Smooth muscle cell (in vitro differentiated cells): Measurements from ENCODE around the gene PAQR4. TPM values are rescaled to one million over a fixed set of nuclear protein-coding genes. Genes with fewer than 3 reads are reported as not detected.
"Not testable (repeated sequence)": the region's sequence is repeated elsewhere in the genome, so short reads cannot be mapped to it uniquely, and the experiment has no call there.

Experiments used
- DNase-seq: peaks from one replicate; lab custom pipeline; 2025; ENCODE audit not compliant: unreplicated experiment; lab: John Stamatoyannopoulos, UW
- H2AFZ ChIP-seq: fragments of 200-600 bp; sonication (generic); 2 replicates; pipeline ENCODE4 v1.6.0; 2016; ENCODE audit warnings: antibody characterized with exemption, low read depth, mild to moderate bottlenecking
- H3F3A ChIP-seq: fragments of 200-600 bp; sonication (generic); 2 replicates; pipeline ENCODE4 v1.6.0; 2017; ENCODE audit warnings: antibody characterized with exemption, low read depth
- H3K27ac ChIP-seq: fragments of 200-600 bp; sonication (generic); 2 replicates; pipeline ENCODE4 v1.5.1; 2016; ENCODE audit warnings: low read depth, mild to moderate bottlenecking
- H3K27me3 ChIP-seq: fragments of 200-600 bp; sonication (generic); 2 replicates; pipeline ENCODE4 v1.6.1; 2016; ENCODE audit warnings: low read depth, mild to moderate bottlenecking
- H3K36me3 ChIP-seq: fragments of 200-600 bp; sonication (generic); 2 replicates; pipeline ENCODE4 v1.5.1; 2016; ENCODE audit warnings: low read depth
- H3K4me1 ChIP-seq: fragments of 200-600 bp; sonication (generic); 2 replicates; pipeline ENCODE4 v1.5.1; 2016; ENCODE audit warnings: low read depth
- H3K4me2 ChIP-seq: fragments of 200-600 bp; sonication (generic); 2 replicates; pipeline ENCODE4 v1.6.0; 2016; ENCODE audit warnings: mild to moderate bottlenecking
- H3K4me3 ChIP-seq: fragments of 200-600 bp; sonication (generic); 2 replicates; pipeline ENCODE4 v1.5.1; 2016; ENCODE audit warnings: mild to moderate bottlenecking
- H3K79me2 ChIP-seq: fragments of 200-600 bp; sonication (generic); 2 replicates; pipeline ENCODE4 v1.6.0; 2016; ENCODE audit warnings: low read depth, mild to moderate bottlenecking
- H3K9ac ChIP-seq: fragments of 200-600 bp; sonication (generic); 2 replicates; pipeline ENCODE4 v1.6.0; 2016; ENCODE audit warnings: low read depth
- H3K9me3 ChIP-seq: fragments of 200-600 bp; sonication (generic); replicated peaks from 2 replicates; pipeline ENCODE4 v1.5.1; 2016; ENCODE audit warnings: low read depth
- H4K20me1 ChIP-seq: fragments of 200-600 bp; sonication (generic); 2 replicates; pipeline ENCODE4 v1.6.0; 2016; ENCODE audit warnings: low read depth
- CTCF ChIP-seq: fragments of 200-600 bp; sonication (generic); IDR thresholded peaks from 2 replicates; pipeline ENCODE4 v1.5.1; 2017; ENCODE audit warnings: borderline replicate concordance, mild to moderate bottlenecking, antibody characterized with exemption; ENCODE audit not compliant: insufficient read depth, poor library complexity, severe bottlenecking
- WGBS: methylation state at CpG from one replicate; pipeline ENCODE4 v1.1.7; 2016; ENCODE audit warnings: low lambda C conversion rate; 5-methylcytosine and 5-hydroxymethylcytosine counted together
- polyA plus RNA-seq: library from polyadenylated mRNA; unstranded; fragments of >200 nt; fragmentation: Nextera tagmentation; extraction: Ambion mirVana; gene quantifications from 2 replicates; pipeline ENCODE4 v1.2.1, GENCODE V29; 2016
- total RNA-seq: library from RNA; depleted of rRNA; stranded (reverse); fragments of >200 nt; gene quantifications from 2 replicates; pipeline ENCODE4 v1.2.3, GENCODE V29; 2014

Gene PAQR4
- total and polyA plus RNA-seq, 2 experiments from 2014 or later = 4.6 to 9.3 TPM

DNA sequence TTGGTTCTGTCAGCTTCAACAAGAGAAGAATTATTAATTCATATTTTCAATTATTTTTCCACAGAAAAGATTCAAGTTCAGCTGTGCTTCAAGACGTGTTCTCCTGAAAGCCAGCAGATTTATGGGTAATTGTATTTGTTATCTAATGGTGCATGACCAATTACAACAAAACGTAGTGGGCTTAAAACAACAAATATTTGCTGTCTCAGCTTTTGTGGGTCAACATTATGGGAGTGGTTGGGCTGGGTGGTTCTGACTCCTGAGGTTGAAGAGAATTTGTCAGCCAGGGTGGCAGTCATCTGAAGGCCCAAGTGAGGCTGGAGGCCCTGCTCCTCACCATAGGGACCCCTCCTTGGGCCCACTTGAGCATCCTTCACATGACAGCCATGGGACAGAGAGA lies 29.2 kb upstream of the PAQR4 start:
- Histone ChIP-seq H3K27ac (no peak overlapping the region), H3K4me3 (no peak overlapping the region), H3K36me3 (peaks cover 6% of the 10 kb centered on the region), H4K20me1 (no peaks in the 10 kb centered on the region), H3K4me1 (no peaks in the 10 kb centered on the region), H3K79me2 (no peaks in the 10 kb centered on the region), H3F3A (no peaks in the 10 kb centered on the region), H3K4me2 (no peak overlapping the region), H3K9ac (no peak overlapping the region), H2AFZ (no peak overlapping the region), H3K27me3 (no peaks in the 10 kb centered on the region), H3K9me3 (no peaks in the 10 kb centered on the region)
- TF ChIP-seq CTCF = no peak
- DNase-seq = no peak
- 87% methylated on average over 2 of the region's 2 CpGs for WGBS

DNA sequence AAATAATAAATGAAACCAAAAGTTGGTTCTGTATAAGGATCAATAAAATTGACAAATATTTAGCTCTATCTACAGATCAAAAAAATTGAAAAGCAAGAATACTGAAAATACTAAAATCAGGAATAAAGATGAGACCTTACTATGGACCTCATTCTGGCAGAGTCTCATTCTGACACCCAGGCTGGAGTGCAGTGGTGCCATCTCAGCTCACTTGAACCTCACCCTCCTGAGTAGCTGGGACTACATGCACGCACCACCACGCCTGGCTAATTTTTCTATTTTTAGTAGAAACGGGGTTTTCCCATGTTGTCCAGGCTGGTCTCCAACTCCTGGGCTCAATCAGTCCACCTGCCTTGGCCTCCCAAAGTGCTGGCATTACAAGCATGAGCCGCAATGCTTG lies 27.1 kb upstream of the PAQR4 start:
- H3K27me3 ChIP-seq = no peaks in the 10 kb centered on the region
- no peaks in the 10 kb centered on the region for H3K4me1 ChIP-seq
- peaks cover 6% of the 10 kb centered on the region for H3K36me3 ChIP-seq
- no peaks in the 10 kb centered on the region for H3F3A ChIP-seq
- no peak for DNase-seq
- no peak overlapping the region for H3K9ac ChIP-seq
- H3K79me2 ChIP-seq = no peaks in the 10 kb centered on the region
- 96% methylated on average over 4 of the region's 4 CpGs for WGBS
- H3K4me3 ChIP-seq = no peak overlapping the region
- H2AFZ ChIP-seq = no peak overlapping the region
- no peaks in the 10 kb centered on the region for H3K9me3 ChIP-seq
- TF ChIP-seq CTCF = no peak
- H3K4me2 ChIP-seq = no peak overlapping the region
- H4K20me1 ChIP-seq = no peaks in the 10 kb centered on the region
- no peak overlapping the region for H3K27ac ChIP-seq

DNA sequence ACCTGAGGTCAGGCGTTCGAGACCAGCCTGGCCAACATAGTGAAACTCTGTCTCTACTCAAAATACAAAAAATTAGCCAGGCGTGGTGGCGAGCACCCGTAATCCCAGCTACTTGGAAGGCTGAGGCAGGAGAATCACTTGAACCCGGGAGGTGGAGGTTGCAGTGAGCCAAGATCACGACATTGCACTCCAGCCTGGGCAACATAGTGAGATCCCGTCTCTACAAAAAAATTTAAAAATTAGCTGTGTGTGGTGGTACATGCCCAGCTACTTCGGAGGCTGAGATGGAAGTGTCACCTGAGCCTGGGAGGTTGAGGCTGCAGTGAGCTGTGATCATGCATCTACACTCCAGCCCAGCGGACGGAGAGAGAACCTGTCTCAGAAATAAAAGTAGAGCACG lies 25.4 kb upstream of the PAQR4 start:
- not testable (repeated sequence) for H3K4me1 ChIP-seq, H3K9ac ChIP-seq, H3K9me3 ChIP-seq, H4K20me1 ChIP-seq, DNase-seq, H3F3A ChIP-seq, H2AFZ ChIP-seq, H3K27ac ChIP-seq, H3K27me3 ChIP-seq, H3K79me2 ChIP-seq, H3K4me2 ChIP-seq, H3K36me3 ChIP-seq, H3K4me3 ChIP-seq
- WGBS = 97% methylated on average over 12 of the region's 12 CpGs

- no peak for DNase-seq
- Histone ChIP-seq H3K4me2 (no peak overlapping the region), H3K4me3 (no peak overlapping the region), H3K9me3 (no peaks in the 10 kb centered on the region), H3K4me1 (no peaks in the 10 kb centered on the region), H3K27ac (no peak overlapping the region), H2AFZ (no peak overlapping the region), H3K79me2 (no peaks in the 10 kb centered on the region), H4K20me1 (no peaks in the 10 kb centered on the region), H3K27me3 (no peaks in the 10 kb centered on the region), H3K36me3 (no peaks in the 10 kb centered on the region), H3K9ac (no peak overlapping the region), H3F3A (no peaks in the 10 kb centered on the region)
- no peak for TF ChIP-seq CTCF
- 98% methylated on average over 4 of the region's 4 CpGs for WGBS
These were observed 22.5 kb upstream of the PAQR4 start for GRCh38 chr16:2946649-2947048.
